Small intestine (tissue), 7 donors: ENCODE results near the gene PEX10. TPM values are rescaled to one million over a fixed set of nuclear protein-coding genes. Genes with fewer than 3 reads are reported as not detected.
"Not testable (repeated sequence)": the region's sequence is repeated elsewhere in the genome, so short reads cannot be mapped to it uniquely, and the experiment has no call there.

Experiments
- DNase-seq, 2 donors: peaks; one replicate each; pipeline versions ENCODE4 v3.0.0 to v3.0.0-alpha.2; 2013
- FAIRE-seq: peaks from 2 replicates; lab custom pipeline; 2012; peaks lifted over from hg19 to GRCh38; lab: Jason Lieb, UNC
- H3K27ac ChIP-seq, 3 donors: one replicate each; pipeline ENCODE4 v1.5.1; 2013; ENCODE audit warnings: low read length in 2 of 3, mild to moderate bottlenecking in 2 of 3, control low read depth in 1 of 3, inconsistent platforms in 1 of 3, low read depth in 1 of 3, moderate library complexity in 1 of 3
- H3K27me3 ChIP-seq, 3 donors: one replicate each; pipeline ENCODE4 v1.6.1; 2013; ENCODE audit warnings: low read length in 3 of 3, inconsistent platforms in 1 of 3; ENCODE audit not compliant: control insufficient read depth in 3 of 3, insufficient read depth in 3 of 3
- H3K36me3 ChIP-seq, 3 donors: one replicate each; pipeline ENCODE4 v1.6.1; 2013; ENCODE audit warnings: low read length in 3 of 3, inconsistent platforms in 1 of 3, low read depth in 1 of 3, mild to moderate bottlenecking in 1 of 3, moderate library complexity in 1 of 3; ENCODE audit not compliant: control insufficient read depth in 3 of 3, insufficient read depth in 2 of 3
- H3K4me1 ChIP-seq, 3 donors: one replicate each; pipeline ENCODE4 v1.6.1; 2013; ENCODE audit warnings: low read length in 2 of 3, inconsistent platforms in 1 of 3, low read depth in 1 of 3, mild to moderate bottlenecking in 1 of 3, moderate library complexity in 1 of 3; ENCODE audit not compliant: control insufficient read depth in 3 of 3, insufficient read depth in 2 of 3
- H3K4me3 ChIP-seq, 3 donors: one replicate each; pipeline ENCODE4 v1.5.1; 2013; ENCODE audit warnings: low read length in 3 of 3, control low read depth in 1 of 3, inconsistent platforms in 1 of 3, low read depth in 1 of 3, mild to moderate bottlenecking in 1 of 3, moderate library complexity in 1 of 3
- H3K9me3 ChIP-seq, 2 donors: one replicate each; pipeline ENCODE4 v1.6.1; 2013; ENCODE audit warnings: low read depth in 1 of 2, low read length in 1 of 2; ENCODE audit not compliant: control insufficient read depth in 2 of 2, insufficient read depth in 1 of 2
- WGBS, 3 donors: extraction: QIAGEN DNeasy Blood & Tissue Kit; methylation state at CpG; one replicate each; pipeline ENCODE4 v1.1.7; 2013; 5-methylcytosine and 5-hydroxymethylcytosine counted together
- polyA plus RNA-seq, 4 donors: library from polyadenylated mRNA; stranded (reverse) in 3 of 4; unstranded in 1 of 4; fragments of 200-250 nt in 3 of 4; fragments of 120-200 nt in 1 of 4; gene quantifications; one replicate each; pipeline versions ENCODE4 v1.2.1 to v1.2.3, GENCODE V29; 2013
- donor health status: healthy with polysubstance abuse.
- donor health status: control.
- donor health status: control.
- donor health status: Bipolar disorder and iron deficiency.
- donor health status: healthy.

PEX10 gene
- polyA plus RNA-seq, 4 donors: 11.9 to 22.4 (median 16.9) TPM

GRCh38 chr1:2440346-2440745 is 28.0 kb upstream of the PEX10 start:
- WGBS, 3 donors: 87 to 94% (median 90%) methylated on average over 23 of the region's 23 CpGs
- H3K9me3 ChIP-seq, H3K27ac ChIP-seq, H3K4me3 ChIP-seq, FAIRE-seq, H3K4me1 ChIP-seq, DNase-seq, H3K36me3 ChIP-seq: not testable (repeated sequence)
- peaks cover 10 to 30% (median 12%) of the 10 kb centered on the region in 3 donors for H3K27me3 ChIP-seq

- H3K4me3 ChIP-seq: no peak overlapping the region
- peaks cover 0 to 7% (median 0%) of the 10 kb centered on the region in 3 donors for H3K4me1 ChIP-seq
- no peaks in the 10 kb centered on the region for H3K36me3 ChIP-seq
- no peak for FAIRE-seq
- peaks cover 6 to 24% (median 12%) of the 10 kb centered on the region in 3 donors for H3K27me3 ChIP-seq
- no peak overlapping the region for H3K27ac ChIP-seq
- 60 to 76% (median 66%) methylated on average over 15 of the region's 15 CpGs for WGBS, 3 donors
- no peaks in the 10 kb centered on the region for H3K9me3 ChIP-seq
- DNase-seq: no peak
Measured at GRCh38 chr1:2439369-2439768, 27.0 kb upstream of the PEX10 start.

GRCh38 chr1:2438641-2439040 is 26.3 kb upstream of the PEX10 start:
- H3K27ac ChIP-seq: no peak overlapping the region
- no peak for DNase-seq
- 88 to 93% (median 90%) methylated on average over 14 of the region's 14 CpGs for whole genome bisulfite sequencing, 3 donors
- H3K4me1 ChIP-seq: peaks cover 0 to 14% (median 0%) of the 10 kb centered on the region in 3 donors
- H3K36me3 ChIP-seq: no peaks in the 10 kb centered on the region
- peaks cover 5 to 22% (median 5%) of the 10 kb centered on the region in 3 donors for H3K27me3 ChIP-seq
- no peaks in the 10 kb centered on the region for H3K9me3 ChIP-seq
- FAIRE-seq: no peak
- H3K4me3 ChIP-seq: no peak overlapping the region

GRCh38 chr1:2438038-2438437 is 25.7 kb upstream of the PEX10 start:
- Histone ChIP-seq H3K4me3 (no peak overlapping the region), H3K4me1 (peaks cover 0 to 19% (median 0%) of the 10 kb centered on the region in 3 donors), H3K36me3 (no peaks in the 10 kb centered on the region), H3K27ac (no peak overlapping the region), H3K27me3 (peaks cover 0 to 19% (median 5%) of the 10 kb centered on the region in 3 donors), H3K9me3 (no peaks in the 10 kb centered on the region)
- WGBS, 3 donors: 17 to 56% (median 48%) methylated on average over 15 of the region's 15 CpGs
- DNase-seq (peak in 1 of 2 donors; percentile 14), FAIRE-seq (no peak)

GRCh38 chr1:2437617-2438016 is 25.3 kb upstream of the PEX10 start:
- Histone ChIP-seq H3K27ac (no peak overlapping the region), H3K4me3 (no peak overlapping the region), H3K9me3 (no peaks in the 10 kb centered on the region), H3K4me1 (peaks cover 0 to 23% (median 0%) of the 10 kb centered on the region in 3 donors), H3K36me3 (no peaks in the 10 kb centered on the region), H3K27me3 (peaks cover 0 to 17% (median 3%) of the 10 kb centered on the region in 3 donors)
- DNase-seq (no peak), FAIRE-seq (no peak)
- WGBS, 3 donors: 77 to 87% (median 85%) methylated on average over 15 of the region's 15 CpGs

GRCh38 chr1:2436876-2437275 is 24.5 kb upstream of the PEX10 start:
- H3K9me3 ChIP-seq: no peaks in the 10 kb centered on the region
- 79 to 86% (median 86%) methylated on average over 7 of the region's 7 CpGs for WGBS, 3 donors
- FAIRE-seq (no peak), DNase-seq (no peak)
- no peaks in the 10 kb centered on the region for H3K36me3 ChIP-seq
- no peak overlapping the region for H3K4me3 ChIP-seq
- H3K4me1 ChIP-seq: peaks cover 0 to 30% (median 0%) of the 10 kb centered on the region in 3 donors
- peaks cover 0 to 16% (median 0%) of the 10 kb centered on the region in 3 donors for H3K27me3 ChIP-seq
- H3K27ac ChIP-seq: no peak overlapping the region

- peaks cover 0 to 40% (median 0%) of the 10 kb centered on the region in 3 donors for H3K4me1 ChIP-seq
- no peak overlapping the region for H3K4me3 ChIP-seq
- H3K27me3 ChIP-seq: peaks cover 0 to 12% (median 0%) of the 10 kb centered on the region in 3 donors
- H3K9me3 ChIP-seq: no peaks in the 10 kb centered on the region
- no peak for FAIRE-seq
- no peak overlapping the region for H3K27ac ChIP-seq
- WGBS, 3 donors: 50 to 79% (median 63%) methylated on average over 1 to 2 of the region's 2 CpGs
- no peaks in the 10 kb centered on the region for H3K36me3 ChIP-seq
- DNase-seq: no peak
Measured at GRCh38 chr1:2435746-2436355, 23.5 kb upstream of the PEX10 start.

- FAIRE-seq: no peak
- Histone ChIP-seq H3K36me3 (no peaks in the 10 kb centered on the region), H3K4me1 (peaks cover 0 to 47% (median 0%) of the 10 kb centered on the region in 3 donors), H3K27ac (no peak overlapping the region), H3K9me3 (peaks cover 0 to 2% of the 10 kb centered on the region in 2 donors), H3K4me3 (no peak overlapping the region), H3K27me3 (peaks cover 0 to 12% (median under 1%) of the 10 kb centered on the region in 3 donors)
- 61 to 71% (median 65%) methylated on average over 9 of the region's 9 CpGs for WGBS, 3 donors
- no peak for DNase-seq
Measured at GRCh38 chr1:2435091-2435490, 22.7 kb upstream of the PEX10 start.
